Caco-2 (cell line): ENCODE data around the gene SDK2. TPM values are rescaled to one million over a fixed set of nuclear protein-coding genes. Genes with fewer than 3 reads are reported as not detected.

Experiments
- BruUV-seq: library from RNA; stranded (reverse); fragments of 400-500 nt; replicated peaks from 2 replicates; lab custom pipeline; 2021; lab: Mats Ljungman, UMichigan
- CTCF ChIA-PET: fragments of 300-600 bp; sonication (Branson Sonifier 250); formaldehyde crosslinking; loops from one replicate; lab custom pipeline; 2022; ENCODE audit warnings: antibody characterized with exemption; lab: Charles Lee
- POLR2A ChIA-PET: fragments of 300-600 bp; sonication (Branson Sonifier 250); formaldehyde crosslinking; loops from one replicate; lab custom pipeline; 2022; ENCODE audit warnings: antibody characterized with exemption; lab: Charles Lee
- DNase-seq, 2 experiments: peaks; one replicate each; pipeline versions ENCODE4 v3.0.0 to v3.0.0-alpha.2; 2020 to 2022
- H3K27me3 ChIP-seq: replicated peaks from 2 replicates; pipeline ENCODE4 v1.6.0; 2011; ENCODE audit warnings: low read length; ENCODE audit not compliant: control insufficient read depth, insufficient read depth
- H3K36me3 ChIP-seq: 2 replicates; pipeline ENCODE4 v1.5.1; 2011; ENCODE audit warnings: low read length; ENCODE audit not compliant: control insufficient read depth, insufficient read depth
- H3K4me1 ChIP-seq: fragments of 250-450 bp; sonication (Bioruptor Pico); 2 replicates; pipeline ENCODE4 v1.5.1; 2020; ENCODE audit warnings: mild to moderate bottlenecking
- H3K4me3 ChIP-seq: 2 replicates; pipeline ENCODE4 v1.5.1; 2011; ENCODE audit warnings: low read depth, mild to moderate bottlenecking, control low read depth, low read length
- H3K9me3 ChIP-seq: fragments of 250-450 bp; sonication (Bioruptor Pico); 2 replicates; pipeline ENCODE4 v1.5.1; 2020; ENCODE audit warnings: mild to moderate bottlenecking, moderate library complexity
- H3K27ac Mint-ChIP-seq: one replicate; pipeline ENCODE4 v1.8.0; 2022; ENCODE audit warnings: mixed read lengths; ENCODE audit not compliant: unreplicated experiment
- H3K27me3 Mint-ChIP-seq: one replicate; pipeline ENCODE4 v1.8.0; 2022; ENCODE audit warnings: mixed read lengths; ENCODE audit not compliant: insufficient read depth, unreplicated experiment
- H3K36me3 Mint-ChIP-seq: one replicate; pipeline ENCODE4 v1.8.0; 2022; ENCODE audit warnings: mild to moderate bottlenecking, mixed read lengths; ENCODE audit not compliant: insufficient read depth, unreplicated experiment
- H3K4me1 Mint-ChIP-seq: one replicate; pipeline ENCODE4 v1.8.0; 2022; ENCODE audit warnings: low read depth, mixed read lengths; ENCODE audit not compliant: unreplicated experiment
- H3K4me3 Mint-ChIP-seq: one replicate; pipeline ENCODE4 v1.8.0; 2022; ENCODE audit warnings: mild to moderate bottlenecking, moderate library complexity, mixed read lengths; ENCODE audit not compliant: unreplicated experiment
- H3K9me3 Mint-ChIP-seq: one replicate; pipeline ENCODE4 v1.8.0; 2022; ENCODE audit warnings: mixed read lengths; ENCODE audit not compliant: unreplicated experiment
- CTCF ChIP-seq, 2 experiments: fragments of 200-600 bp in 1 of 2; IDR thresholded peaks; 1 replicate in 1 of 2; 2 replicates in 1 of 2; pipeline versions ENCODE4 v1.5.1 to v1.8.0; 2011 to 2022; ENCODE audit warnings: antibody characterized with exemption in 1 of 2, control low read depth in 1 of 2, inconsistent platforms in 1 of 2, low read depth in 1 of 2, low read length in 1 of 2, mild to moderate bottlenecking in 1 of 2, moderate library complexity in 1 of 2; ENCODE audit not compliant: insufficient read depth in 1 of 2, severe bottlenecking in 1 of 2, unreplicated experiment in 1 of 2
- intact Hi-C: fragments of 100-400 bp; cut with micrococcal nuclease; formaldehyde crosslinking; loops from one replicate; pipeline ENCODE4 v1.10.0; 2022; ENCODE audit not compliant: unreplicated experiment
- total RNA-seq: library from RNA; stranded (reverse); gene quantifications from 2 replicates; pipeline ENCODE4 v1.2.3, GENCODE V29; 2022

Gene SDK2
- total RNA-seq, 1 experiment from 2014 or later, result 0.09 TPM

DNA sequence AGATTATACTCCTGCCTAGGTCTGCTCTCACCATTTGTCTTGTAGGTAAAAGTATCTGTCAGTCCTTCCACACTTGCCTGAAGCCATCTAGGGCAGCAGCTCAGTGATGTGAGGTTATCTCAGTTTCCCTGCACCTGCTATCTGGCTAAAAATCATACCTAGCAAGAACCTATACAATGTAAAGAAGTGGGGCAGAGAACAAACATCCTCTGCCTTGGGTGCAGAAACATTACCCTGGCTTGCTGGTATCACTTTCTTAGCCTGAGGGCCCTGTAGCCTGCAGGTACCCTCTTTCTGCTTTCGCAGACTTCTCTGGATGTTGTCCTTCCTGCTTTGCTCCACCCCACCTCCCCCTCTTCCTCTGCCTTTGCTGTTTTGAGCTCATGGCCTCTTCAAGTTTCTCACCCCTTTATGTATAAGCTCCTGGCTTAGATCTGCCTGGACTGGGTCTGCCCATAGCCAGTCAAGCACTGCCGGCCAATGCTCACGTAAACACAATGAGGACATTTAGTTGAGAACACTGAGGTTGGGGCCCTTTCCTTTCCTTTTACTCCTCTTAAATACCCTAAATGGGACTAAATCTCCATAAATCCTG lies 8.7 kb upstream of the SDK2 start:
- Histone ChIP-seq H3K4me3 (no peak overlapping the region), H3K4me1 (no peaks in the 10 kb centered on the region), H3K9me3 (peaks cover 12% of the 10 kb centered on the region; the same call in 1 of the 2 replicates), H3K27me3 (no peaks in the 10 kb centered on the region; the same call in 1 of the 2 replicates), H3K36me3 (no peaks in the 10 kb centered on the region)
- Mint-ChIP-seq H3K4me1 (no peaks in the 10 kb centered on the region), H3K27me3 (peaks cover 18% of the 10 kb centered on the region), H3K4me3 (no peak overlapping the region), H3K27ac (no peak overlapping the region), H3K36me3 (no peaks in the 10 kb centered on the region), H3K9me3 (peaks cover 40% of the 10 kb centered on the region)
- TF ChIP-seq CTCF (IDR thresholded peaks at IDR 0.05; ENCODE audit: insufficient read depth in 1 of 2, low read depth in 1 of 2, low read length in 1 of 2, severe bottlenecking in 1 of 2, unreplicated experiment in 1 of 2), result no peak
- no TSS peak for BruUV-seq
- intact Hi-C loops, result no loop called here
- ChIA-PET POLR2A (no interaction called here), CTCF (no interaction called here)
- no peak for DNase-seq

- Histone ChIP-seq H3K9me3 (peaks cover 12% of the 10 kb centered on the region; the same call in 1 of the 2 replicates), H3K27me3 (no peaks in the 10 kb centered on the region; the same call in none of the 2 replicates), H3K4me3 (no peak overlapping the region), H3K4me1 (no peaks in the 10 kb centered on the region), H3K36me3 (no peaks in the 10 kb centered on the region)
- H3K4me3 Mint-ChIP-seq, result no peak overlapping the region
- no peak for DNase-seq
- no peak for TF ChIP-seq CTCF (IDR thresholded peaks at IDR 0.05; ENCODE audit: insufficient read depth in 1 of 2, low read depth in 1 of 2, low read length in 1 of 2, severe bottlenecking in 1 of 2, unreplicated experiment in 1 of 2)
- peaks cover 30% of the 10 kb centered on the region for H3K9me3 Mint-ChIP-seq
- no peak overlapping the region for H3K27ac Mint-ChIP-seq
- H3K36me3 Mint-ChIP-seq, result no peaks in the 10 kb centered on the region
- ChIA-PET CTCF (no interaction called here), POLR2A (no interaction called here)
- intact Hi-C loops, result no loop called here
- H3K4me1 Mint-ChIP-seq, result no peaks in the 10 kb centered on the region
- H3K27me3 Mint-ChIP-seq, result peaks cover 35% of the 10 kb centered on the region
- no TSS peak for BruUV-seq
Observed at GRCh38 chr17:73650617-73651200, 6.5 kb upstream of the SDK2 start.

- H3K9me3 Mint-ChIP-seq, result peaks cover 24% of the 10 kb centered on the region
- no peaks in the 10 kb centered on the region for H3K36me3 ChIP-seq
- H3K27me3 ChIP-seq, result no peaks in the 10 kb centered on the region; the same call in none of the 2 replicates
- BruUV-seq, result no TSS peak
- H3K4me1 ChIP-seq, result no peaks in the 10 kb centered on the region
- ChIA-PET POLR2A (no interaction called here), CTCF (no interaction called here)
- peaks cover 39% of the 10 kb centered on the region for H3K27me3 Mint-ChIP-seq
- intact Hi-C loops, result no loop called here
- TF ChIP-seq CTCF (IDR thresholded peaks at IDR 0.05; ENCODE audit: insufficient read depth in 1 of 2, low read depth in 1 of 2, low read length in 1 of 2, severe bottlenecking in 1 of 2, unreplicated experiment in 1 of 2), result no peak
- H3K4me3 Mint-ChIP-seq, result no peak overlapping the region
- no peaks in the 10 kb centered on the region for H3K36me3 Mint-ChIP-seq
- H3K9me3 ChIP-seq, result peaks cover 12% of the 10 kb centered on the region; the same call in 1 of the 2 replicates
- no peak overlapping the region for H3K27ac Mint-ChIP-seq
- no peak for DNase-seq
- no peak overlapping the region for H3K4me3 ChIP-seq
- H3K4me1 Mint-ChIP-seq, result no peaks in the 10 kb centered on the region
Observed at GRCh38 chr17:73650140-73650539, 5.9 kb upstream of the SDK2 start.
